Activated CD8-positive, alpha-beta memory T cell treated with anti-CD3 and anti-CD28 coated beads for 1 hour (primary cell): Measurements from ENCODE around the gene PTBP2.
"Not testable (repeated sequence)": the region's sequence is repeated elsewhere in the genome, so short reads cannot be mapped to it uniquely, and the experiment has no call there.

Experiments used
- DNase-seq, 2 donors: peaks; one replicate each; pipeline ENCODE4 v3.0.0-alpha.2; 2020; ENCODE audit warnings: low read depth in 1 of 2; ENCODE audit errors: extremely low read depth in 1 of 2

PTBP2 gene

DNA sequence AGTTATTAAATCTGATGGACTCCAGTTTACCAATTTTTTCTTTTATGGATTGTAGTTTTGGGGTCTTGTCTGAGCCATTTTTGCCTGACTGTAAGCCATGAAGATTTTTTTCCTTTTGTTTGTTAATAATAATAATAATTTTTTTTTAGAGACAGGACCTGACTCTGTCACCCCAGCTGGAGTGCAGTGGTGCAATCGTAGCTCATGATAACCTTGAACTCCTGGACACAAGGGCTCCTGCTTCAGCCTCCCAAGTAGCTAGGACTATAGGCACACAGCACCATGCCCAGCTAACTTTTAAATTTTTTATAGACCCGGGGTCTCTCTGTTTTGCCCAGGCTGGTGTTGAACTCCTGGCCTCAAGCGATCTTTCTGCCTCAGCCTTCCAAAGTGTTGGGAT lies 6.3 kb downstream of the PTBP2 start:
- DNase-seq, result no peak

DNA sequence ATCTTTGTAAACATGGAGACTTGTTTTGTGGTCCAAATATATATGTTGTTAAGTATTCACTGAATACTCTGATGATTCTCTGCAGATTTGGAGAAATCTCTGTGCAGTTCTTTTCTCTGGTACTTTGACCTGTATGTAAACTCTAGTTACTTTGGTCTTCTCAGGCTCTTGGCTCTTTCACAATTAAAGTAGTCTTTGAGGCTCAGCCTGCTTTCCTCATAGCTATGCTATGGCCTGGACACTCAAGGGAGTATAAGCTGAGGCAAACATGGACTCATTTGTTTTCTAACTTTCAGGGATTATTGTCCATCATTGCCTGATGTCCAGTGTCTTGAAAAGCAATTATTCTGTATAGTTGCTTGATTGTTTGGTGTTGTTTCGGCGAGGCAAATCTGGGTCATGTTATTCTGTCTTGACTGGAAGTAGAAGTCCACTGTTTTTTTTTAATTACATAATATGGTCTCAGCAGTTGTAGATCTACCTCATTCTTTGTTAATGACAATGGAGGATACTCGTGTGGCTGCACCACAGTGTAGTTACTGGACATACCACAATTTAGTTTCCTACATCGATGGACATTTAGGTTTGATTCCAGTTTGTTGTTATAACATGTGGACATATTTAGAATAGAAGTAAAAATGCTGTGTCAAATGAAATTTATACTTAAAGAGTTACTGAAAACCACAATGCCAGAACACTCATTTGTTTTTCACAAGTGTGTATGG lies 9.2 kb downstream of the PTBP2 start:
- DNase-seq, result no peak

DNA sequence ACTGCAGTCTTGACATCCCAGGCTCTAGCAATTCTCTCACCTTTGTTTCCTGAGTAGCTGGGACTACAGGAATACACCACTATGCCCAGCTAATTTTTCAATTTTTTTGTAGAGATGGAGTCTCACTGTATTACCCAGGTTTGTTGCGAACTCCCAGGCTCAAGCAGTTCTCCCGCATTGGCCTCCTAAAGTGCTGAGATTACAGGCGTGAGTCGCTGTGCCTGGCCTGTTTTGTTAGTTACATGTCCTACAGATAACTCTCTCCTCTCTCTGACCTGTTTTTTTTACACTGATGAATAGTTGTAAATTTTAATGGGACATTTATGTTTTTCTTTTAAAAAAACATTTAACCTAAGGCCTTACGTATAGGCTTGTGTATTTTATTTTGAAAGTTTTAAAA lies 19.8 kb downstream of the PTBP2 start:
- DNase-seq, result no peak

DNA sequence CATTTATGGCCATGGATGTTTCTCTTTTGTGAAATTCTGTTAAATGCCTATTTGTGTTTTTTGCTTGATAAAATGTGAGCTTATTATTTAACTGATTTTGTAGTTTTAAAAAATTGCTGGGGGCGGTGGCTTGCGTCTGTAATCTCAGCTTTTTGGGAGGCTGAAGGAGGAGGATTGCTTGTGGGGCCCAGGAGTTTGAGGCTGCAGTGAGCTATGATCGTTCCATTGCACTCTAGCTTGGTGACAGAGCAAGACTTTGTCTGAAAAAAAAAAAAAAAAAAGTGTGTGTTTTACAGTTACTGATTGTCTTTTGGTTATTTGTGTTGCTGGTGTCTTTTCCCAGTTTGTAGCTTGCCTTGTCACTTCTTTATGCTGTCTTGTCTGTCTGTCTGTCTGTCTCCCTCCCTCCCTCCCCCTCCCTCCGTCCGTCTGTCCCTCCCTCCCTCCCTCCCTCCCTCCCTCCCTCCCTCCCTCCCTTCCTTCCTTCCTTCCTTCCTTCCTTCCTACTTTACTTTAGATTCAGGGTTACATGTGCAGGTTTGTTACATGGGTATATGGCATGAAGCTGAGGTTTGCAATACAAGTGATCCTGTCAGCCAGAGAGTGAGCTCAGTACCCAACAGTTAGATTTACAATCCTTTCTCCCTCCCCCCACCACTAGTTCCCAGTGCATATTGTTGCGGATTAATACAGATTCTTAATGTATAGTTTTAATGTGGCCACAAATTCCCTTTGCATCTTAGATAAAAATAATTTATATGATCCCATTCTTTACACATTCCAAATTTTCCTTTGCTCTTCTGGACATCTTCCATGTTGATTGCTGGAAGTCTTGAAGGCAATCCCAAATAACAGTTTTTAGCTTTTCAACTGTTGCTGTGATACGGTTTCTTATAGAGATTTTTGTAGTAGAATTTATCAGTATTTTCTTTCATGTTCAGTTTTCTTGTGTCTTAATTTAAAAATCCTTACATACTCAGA lies 25.1 kb downstream of the PTBP2 start:
- DNase-seq, result no peak

DNA sequence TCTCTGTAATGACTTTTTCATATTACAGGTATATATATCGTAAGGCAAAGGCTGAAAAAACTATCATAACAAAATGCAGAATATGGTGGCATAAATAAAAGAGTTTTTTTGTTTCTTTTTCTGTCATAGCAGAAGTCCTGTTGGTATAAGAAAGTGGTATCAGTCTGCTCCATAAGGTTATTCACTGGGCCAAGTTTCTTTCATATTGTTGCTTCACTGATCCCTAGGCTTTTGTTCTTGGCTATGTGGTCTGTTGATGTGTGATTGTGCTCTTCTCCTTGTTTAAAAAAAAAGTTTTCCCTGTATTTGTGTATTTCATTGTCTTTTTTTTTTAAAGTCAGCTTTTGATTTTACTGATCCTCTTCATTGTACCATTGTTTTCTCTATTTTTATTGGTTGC lies 26.0 kb downstream of the PTBP2 start:
- DNase-seq, result no peak

DNA sequence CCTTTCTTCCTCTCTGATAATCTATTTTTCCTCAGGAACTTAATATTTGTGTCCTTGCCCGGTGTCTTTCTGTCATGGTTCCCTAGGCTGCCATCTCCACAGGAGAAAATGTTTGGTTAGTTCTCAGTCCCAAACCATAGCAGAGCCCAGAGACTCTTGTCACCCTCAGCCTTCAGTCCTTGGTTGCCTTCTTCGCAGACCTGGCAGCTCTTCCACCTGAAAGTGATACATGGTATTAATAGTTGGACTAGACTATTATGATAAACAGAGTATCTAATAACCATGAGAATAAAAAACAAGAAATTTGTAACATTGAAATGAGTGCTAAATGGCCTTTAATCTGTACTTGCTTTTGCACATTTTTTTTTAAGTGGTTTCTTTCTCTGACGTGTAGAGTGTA lies 26.5 kb downstream of the PTBP2 start:
- DNase-seq, result no peak

DNA sequence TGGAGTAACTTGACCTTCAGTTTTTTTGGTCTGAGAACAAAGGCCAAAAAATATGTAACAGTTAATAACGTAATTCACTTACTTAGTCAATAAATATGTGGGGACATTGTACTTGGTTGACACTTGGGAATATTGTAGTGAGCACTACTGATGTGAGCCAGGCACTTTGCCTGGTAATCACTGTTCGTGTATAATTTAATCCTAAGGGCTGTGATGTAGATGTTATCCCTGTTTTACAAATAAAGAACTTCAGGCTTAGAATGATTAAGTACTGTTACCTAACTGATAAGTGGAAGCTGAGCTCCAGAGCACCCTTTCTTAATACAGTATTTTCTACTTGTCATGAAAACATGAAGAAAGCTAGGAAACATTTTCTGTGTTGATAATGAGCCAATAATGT lies 28.0 kb downstream of the PTBP2 start:
- DNase-seq, result no peak

DNA sequence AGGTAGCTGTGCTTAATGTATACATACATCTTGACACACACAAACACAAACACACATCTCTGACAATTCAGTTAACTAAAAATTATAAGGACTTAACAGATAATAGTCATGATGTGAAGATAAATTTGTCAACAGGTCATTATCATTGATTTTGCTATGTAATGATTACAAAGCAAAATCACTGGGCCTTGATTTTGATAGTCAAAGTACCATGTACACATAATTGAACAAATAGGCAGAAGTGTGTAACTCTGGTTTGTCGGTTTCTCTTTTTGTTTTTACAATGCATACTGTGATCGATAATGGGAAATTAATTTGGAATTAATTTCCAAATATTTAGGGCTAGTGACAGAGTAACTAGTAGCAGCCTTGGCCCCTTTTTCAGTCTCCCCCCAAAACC lies 30.8 kb downstream of the PTBP2 start:
- no peak for DNase-seq

DNA sequence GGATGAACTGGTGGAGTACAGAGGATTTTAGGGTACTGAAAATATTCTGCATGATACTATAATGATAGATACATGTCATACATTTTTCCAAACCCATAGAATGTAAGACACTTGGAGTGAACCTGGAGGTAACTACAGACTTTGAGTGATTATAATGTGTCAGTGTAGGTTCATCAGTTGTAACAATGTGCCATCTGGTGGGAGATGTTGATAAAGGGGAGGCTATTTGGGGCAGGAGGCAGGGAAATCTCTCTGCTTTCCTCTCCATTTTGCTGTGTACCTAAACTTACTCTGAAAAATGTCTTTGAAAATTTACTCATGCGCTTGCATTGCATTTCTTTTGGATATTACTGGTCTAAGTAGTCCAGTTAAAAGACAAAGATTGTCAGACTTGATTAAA lies 35.2 kb downstream of the PTBP2 start:
- DNase-seq, result no peak

DNA sequence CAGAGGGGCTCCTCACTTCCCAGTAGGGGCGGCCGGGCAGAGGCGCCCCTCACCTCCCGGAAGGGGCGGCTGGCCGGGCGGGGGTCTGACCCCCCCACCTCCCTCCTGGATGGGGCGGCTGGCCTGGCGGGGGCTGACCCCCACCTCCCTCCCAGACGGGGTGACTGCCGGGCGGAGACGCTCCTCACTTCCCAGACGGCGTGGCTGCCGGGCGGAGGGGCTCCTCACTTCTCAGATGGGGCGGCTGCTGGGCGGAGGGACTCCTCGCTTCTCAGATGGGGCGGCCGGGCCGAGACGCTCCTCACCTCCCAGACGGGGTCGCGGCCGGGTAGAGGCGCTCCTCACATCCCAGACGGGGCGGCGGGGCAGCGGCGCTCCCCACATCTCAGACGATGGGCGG lies 41.0 kb downstream of the PTBP2 start:
- DNase-seq, result not testable (repeated sequence)

DNA sequence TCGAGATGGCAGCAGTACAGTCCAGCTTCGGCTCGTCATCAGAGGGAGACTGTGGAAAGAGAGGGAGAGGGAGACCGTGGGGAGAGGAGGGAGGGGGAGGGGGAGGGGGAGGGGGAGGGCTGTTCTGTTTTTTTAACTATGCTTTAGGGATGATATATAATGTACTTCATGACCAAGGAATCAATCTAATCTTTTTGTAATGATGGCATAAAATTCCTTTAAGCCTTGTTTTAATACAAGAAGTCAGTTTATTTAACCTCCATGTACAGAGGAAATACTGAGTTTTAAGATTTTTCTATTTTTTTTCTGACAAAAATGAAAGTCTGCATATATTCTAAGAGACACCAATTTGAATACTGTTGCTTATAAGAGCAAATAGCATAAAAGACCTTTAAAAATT lies 41.9 kb downstream of the PTBP2 start:
- no peak for DNase-seq

DNA sequence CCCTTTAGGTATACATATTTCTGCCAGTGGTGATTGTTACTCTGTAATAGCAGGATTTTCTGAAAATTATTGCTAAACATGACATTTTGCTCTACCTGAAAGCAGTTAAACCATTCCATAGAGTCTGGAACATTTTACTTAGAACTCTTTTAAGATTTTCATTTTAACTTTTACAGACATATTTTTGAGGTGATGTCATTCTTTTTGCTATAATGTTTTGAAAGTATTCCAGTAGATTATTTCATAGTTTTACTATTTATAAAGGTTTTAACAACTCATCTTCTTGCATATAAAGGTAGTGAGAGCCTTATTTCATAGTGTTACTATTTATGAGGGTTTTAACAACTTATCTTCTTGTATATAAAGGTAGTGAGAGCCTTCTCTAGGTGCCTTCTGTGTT lies 42.9 kb downstream of the PTBP2 start:
- DNase-seq, result no peak

DNA sequence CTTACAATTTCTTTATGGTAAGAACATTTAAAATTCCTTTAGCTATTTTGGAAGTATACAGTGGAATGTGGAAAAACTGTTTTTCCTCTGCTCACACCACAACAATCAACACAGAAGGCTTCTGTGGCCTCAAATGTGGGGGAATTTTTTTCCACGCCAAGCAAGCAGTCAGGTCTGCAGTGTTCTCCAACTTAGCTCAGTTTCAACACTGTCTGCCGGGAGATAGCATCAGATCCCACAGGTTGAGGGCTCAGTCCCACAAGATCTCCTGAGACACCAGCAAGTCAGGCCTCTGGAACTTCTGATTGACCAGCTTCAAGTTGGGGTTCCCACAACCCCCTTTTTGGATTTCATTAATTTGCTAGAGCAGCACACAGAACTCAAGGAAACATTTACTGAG lies 50.3 kb downstream of the PTBP2 start:
- no peak for DNase-seq

DNA sequence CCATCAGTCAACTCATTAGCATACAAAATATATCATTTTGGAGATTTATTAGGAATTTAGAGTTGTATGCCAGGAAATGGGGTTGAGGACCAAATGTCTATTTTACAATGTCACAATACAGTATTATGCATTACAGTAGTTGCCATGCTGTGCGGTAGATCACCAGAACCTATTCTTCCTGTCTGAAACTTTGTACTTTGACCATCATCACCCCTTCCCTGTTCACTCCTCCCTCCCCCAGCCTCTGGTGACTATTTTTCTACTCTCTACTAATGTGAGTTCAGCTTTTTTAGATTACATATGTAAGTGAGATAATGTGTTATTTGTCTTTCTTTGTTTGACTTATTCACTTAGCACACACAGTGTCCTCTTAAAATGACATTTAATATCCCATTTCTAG lies 50.8 kb downstream of the PTBP2 start:
- no peak for DNase-seq

DNA sequence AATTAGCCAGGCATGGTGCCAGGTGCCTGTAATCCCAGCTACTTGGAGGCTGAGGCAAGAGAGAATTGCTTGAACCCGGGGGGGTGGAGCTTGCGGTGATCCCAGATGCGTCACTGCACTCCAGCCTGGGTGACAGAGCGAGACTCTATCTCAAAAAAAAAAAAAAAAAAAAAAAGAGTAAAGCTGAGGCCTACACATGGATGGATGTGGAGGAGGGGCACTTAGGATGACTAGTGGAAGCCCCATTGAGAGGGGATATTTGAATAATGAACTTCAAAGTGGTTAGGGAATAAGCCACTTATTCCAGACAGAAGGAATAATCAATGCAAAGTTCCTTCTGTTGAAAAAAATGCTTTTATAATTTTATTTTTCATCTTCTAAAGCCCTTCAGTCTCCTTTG lies 51.4 kb downstream of the PTBP2 start:
- DNase-seq, result no peak

DNA sequence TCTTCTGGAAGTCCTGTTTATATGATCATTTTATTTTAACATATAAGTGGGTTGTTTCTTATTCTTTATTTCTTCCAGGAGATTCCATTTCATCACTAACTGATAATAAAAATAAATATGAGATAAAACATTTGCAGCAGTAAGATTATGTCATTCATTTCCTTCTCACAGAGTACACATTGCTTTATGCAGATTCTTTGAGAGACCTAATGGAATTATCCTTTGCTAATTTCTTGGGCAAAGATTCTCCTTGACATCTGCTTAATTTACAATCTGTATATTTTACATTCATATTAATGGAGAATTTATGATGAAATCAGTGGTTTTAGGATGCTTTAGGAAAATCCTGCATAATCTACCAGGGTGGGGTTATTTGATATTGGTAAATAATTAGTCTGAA lies 60.6 kb downstream of the PTBP2 start:
- DNase-seq, result no peak

DNA sequence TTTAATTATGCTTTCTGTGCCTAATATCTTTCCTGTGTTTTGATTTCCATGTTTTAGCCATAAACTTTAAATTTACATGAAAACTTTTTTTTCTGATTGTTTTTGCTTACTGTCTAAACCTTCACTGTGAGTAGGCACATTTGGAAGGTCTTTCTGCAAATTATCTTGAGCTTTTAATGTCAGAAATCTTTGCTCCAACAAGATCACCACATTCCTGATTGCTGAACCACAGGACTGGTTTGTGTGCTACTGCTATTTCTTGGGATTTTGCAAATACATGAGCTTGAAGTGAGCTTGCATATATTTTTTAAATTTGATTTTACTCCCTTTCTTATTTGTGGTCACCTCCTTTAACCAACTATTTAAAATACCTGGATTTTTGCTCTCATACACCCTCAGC lies 61.3 kb downstream of the PTBP2 start:
- DNase-seq, result no peak

DNA sequence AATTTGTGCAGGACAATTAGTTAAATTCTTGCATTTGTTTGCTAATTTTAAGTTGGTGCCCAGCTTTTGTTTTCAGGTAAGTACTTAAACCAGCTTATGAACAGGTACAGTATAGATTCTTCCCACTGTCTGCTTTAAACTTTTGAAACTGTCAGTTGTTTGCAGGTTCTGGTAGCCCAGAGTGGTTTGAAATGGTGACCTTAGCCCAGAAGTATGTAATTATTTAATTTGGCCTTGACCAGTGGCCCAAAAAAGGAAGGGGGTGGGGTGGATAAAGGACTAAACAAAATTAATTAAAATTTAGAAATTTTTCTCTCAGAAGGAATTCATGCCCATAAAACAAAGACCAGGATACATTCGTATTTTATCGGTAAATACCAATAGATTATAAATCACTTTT lies 69.0 kb downstream of the PTBP2 start:
- DNase-seq, result no peak

DNA sequence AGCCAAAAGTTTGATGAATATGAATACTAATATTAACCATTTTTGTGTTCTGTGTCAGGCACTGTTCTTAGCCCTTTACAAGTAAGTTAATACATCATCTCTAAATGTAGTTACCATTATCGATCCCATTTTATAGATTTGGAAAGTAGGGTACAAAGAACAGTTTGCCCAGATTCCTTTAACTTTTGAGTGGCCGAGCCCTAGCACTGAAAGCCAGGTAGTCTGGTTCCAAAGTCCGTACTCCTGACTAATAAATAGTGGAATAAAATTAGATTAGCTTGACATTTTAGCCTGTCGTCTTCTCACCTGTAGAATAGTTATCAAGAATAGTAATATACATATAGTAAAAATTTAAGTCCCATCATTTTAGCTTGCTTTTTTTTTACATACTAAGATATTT lies 70.6 kb downstream of the PTBP2 start:
- no peak for DNase-seq

DNA sequence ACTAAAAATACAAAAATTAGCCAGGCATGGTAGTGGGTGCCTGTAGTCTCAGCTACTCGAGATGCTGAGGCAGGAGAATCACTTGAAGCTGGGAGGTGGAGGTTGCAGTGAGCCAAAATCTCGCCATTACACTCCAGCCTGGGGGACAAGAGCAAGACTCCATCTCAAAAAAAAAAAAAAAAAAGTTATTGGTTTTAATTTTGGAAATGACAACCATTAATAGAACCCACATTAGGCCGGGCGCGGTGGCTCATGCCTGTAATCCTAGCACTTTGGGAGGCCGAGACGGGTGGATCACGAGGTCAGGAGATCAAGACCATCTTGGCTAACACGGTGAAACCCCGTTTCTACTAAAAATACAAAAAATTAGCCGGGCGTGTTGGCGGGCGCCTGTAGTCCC lies 80.1 kb downstream of the PTBP2 start:
- not testable (repeated sequence) for DNase-seq

DNA sequence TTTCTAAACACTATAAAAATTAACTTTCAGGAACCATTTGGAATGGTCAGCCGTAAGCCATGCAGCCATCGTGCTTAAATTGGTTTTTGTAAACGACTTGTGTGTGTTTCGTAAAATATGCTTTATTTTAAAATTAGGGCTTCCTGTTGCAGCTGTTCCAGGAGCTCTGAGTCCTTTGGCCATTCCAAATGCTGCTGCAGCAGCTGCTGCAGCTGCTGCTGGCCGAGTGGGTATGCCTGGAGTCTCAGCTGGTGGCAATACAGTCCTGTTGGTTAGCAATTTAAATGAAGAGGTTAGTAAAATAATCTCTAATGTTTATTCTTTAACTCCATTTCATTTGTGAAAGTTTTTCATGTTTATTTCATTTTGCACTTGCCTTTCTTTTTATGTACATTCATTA lies 83.1 kb downstream of the PTBP2 start:
- DNase-seq, result no peak

DNA sequence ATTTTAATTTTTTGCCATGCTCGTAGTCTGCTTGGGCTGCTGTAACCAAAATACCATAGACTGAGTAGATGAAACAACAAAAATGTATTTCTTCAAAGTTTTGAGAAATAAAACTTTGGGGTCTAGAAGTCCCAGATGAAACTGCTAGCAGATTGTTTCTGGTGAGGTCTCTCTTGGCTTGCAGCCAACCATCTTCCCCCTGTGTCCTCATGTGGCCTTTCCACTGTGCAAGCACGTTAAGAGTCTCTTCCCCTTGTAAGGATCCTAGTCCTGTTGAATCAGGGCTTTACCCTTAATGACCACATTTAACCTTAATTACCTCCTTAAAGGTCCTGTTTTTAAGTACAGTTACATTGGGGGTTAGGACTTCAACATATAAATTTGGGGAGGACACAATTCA lies 86.6 kb downstream of the PTBP2 start:
- DNase-seq, result no peak
